GM23338 (cell line): Measurements from ENCODE around the gene SHFL.

ENCODE experiments used
- CREB1 ChIP-seq: fragments of 250-450 bp; sonication (Bioruptor Pico); IDR thresholded peaks from 2 replicates; pipeline ENCODE4 v1.5.0; 2020; ENCODE audit warnings: low read depth, mild to moderate bottlenecking, moderate library complexity
- CTCF ChIP-seq, 2 experiments: fragments of 200-600 bp in 1 of 2; sonication (generic) in 1 of 2; conservative IDR thresholded peaks; 2 replicates each; pipeline versions ENCODE4 v1.5.1 to v1.6.1; 2016 to 2017; ENCODE audit warnings: antibody characterized with exemption in 2 of 2, low read depth in 2 of 2, mild to moderate bottlenecking in 2 of 2, moderate library complexity in 1 of 2
- EZH2 ChIP-seq: fragments of 200-600 bp; sonication (generic); IDR thresholded peaks from one replicate; pipeline ENCODE4 v1.8.0; 2017; ENCODE audit warnings: antibody characterized with exemption, mild to moderate bottlenecking, low read depth; ENCODE audit not compliant: unreplicated experiment
- EZH2phosphoT487 ChIP-seq: fragments of 200-600 bp; sonication (generic); IDR thresholded peaks from one replicate; pipeline ENCODE4 v1.8.1; 2018; ENCODE audit warnings: antibody characterized with exemption; ENCODE audit not compliant: unreplicated experiment
- JUNB ChIP-seq: IDR thresholded peaks from one replicate; pipeline ENCODE4 v1.6.1; 2016; ENCODE audit warnings: antibody characterized with exemption; ENCODE audit not compliant: unreplicated experiment
- NANOG ChIP-seq: IDR thresholded peaks from 2 replicates; pipeline ENCODE4 v1.6.1; 2016; ENCODE audit warnings: antibody characterized with exemption, borderline replicate concordance
- POLR2AphosphoS5 ChIP-seq: IDR thresholded peaks from 2 replicates; pipeline ENCODE4 v1.6.1; 2016; ENCODE audit warnings: antibody characterized with exemption, low read depth
- REST ChIP-seq: IDR thresholded peaks from one replicate; pipeline ENCODE4 v1.6.1; 2018; ENCODE audit warnings: antibody characterized with exemption; ENCODE audit not compliant: unreplicated experiment
- STAT1 ChIP-seq: IDR thresholded peaks from one replicate; pipeline ENCODE4 v1.6.1; 2016; ENCODE audit warnings: antibody characterized with exemption; ENCODE audit not compliant: unreplicated experiment
- ZNF114 ChIP-seq: fragments of 250-450 bp; sonication (Bioruptor Pico); IDR thresholded peaks from 2 replicates; pipeline ENCODE4 v1.5.0; 2020; ENCODE audit warnings: mild to moderate bottlenecking, moderate library complexity
- ZNF331 ChIP-seq: fragments of 250-450 bp; sonication (Bioruptor Pico); IDR thresholded peaks from 2 replicates; pipeline ENCODE4 v1.5.0; 2020; ENCODE audit warnings: low read depth, mild to moderate bottlenecking, moderate library complexity
- ZNF462 ChIP-seq: fragments of 250-450 bp; sonication (Bioruptor Pico); IDR thresholded peaks from 2 replicates; pipeline ENCODE4 v1.5.0; 2020; ENCODE audit warnings: mild to moderate bottlenecking, moderate library complexity
- TF ChIP-seq, protein P1 (sequence below): IDR thresholded peaks from 2 replicates; pipeline ENCODE4 v1.6.1; 2016; ENCODE audit warnings: antibody characterized with exemption

DNA sequence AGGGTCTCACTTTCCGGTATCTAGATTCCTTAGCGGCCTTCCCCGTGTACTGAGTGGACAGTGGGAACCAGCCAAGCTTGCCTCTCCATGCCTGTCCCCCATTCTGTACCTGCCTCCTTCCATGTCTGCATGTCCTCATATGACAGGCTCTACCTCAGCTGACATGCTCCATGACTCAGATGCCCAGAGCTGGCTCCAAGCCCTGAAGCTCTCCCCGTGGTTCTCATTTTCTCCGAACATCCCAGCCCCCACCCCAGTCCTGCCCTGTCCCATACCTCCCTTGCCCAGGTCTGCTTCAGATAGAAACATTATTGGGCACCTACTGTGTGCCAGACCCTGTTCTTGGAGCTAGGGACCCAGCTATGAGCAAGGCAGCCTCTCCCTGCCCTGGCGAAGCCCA is 17.1 kb upstream of the SHFL start:
- TF ChIP-seq CTCF (conservative IDR thresholded peaks at IDR 0.05; ENCODE audit: low read depth in 2 of 2) (no peak), EZH2 (no peak), EZH2phosphoT487 (no peak), ZNF114 (CRISPR knock-in tag) (no peak), JUNB (no peak), POLR2AphosphoS5 (no peak), REST (no peak), NANOG (no peak), CREB1 (CRISPR knock-in tag) (no peak), ZNF331 (no peak), STAT1 (no peak), ZNF462 (CRISPR knock-in tag) (no peak)
- TF ChIP-seq, protein P1, sequence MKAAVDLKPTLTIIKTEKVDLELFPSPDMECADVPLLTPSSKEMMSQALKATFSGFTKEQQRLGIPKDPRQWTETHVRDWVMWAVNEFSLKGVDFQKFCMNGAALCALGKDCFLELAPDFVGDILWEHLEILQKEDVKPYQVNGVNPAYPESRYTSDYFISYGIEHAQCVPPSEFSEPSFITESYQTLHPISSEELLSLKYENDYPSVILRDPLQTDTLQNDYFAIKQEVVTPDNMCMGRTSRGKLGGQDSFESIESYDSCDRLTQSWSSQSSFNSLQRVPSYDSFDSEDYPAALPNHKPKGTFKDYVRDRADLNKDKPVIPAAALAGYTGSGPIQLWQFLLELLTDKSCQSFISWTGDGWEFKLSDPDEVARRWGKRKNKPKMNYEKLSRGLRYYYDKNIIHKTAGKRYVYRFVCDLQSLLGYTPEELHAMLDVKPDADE = no peak
